Measurements from ENCODE around the gene PSMD13. TPM values are rescaled to one million over a fixed set of nuclear protein-coding genes. Genes with fewer than 3 reads are reported as not detected.
"Not testable (repeated sequence)": the region's sequence is repeated elsewhere in the genome, so short reads cannot be mapped to it uniquely, and the experiment has no call there.

PSMD13 gene
- total RNA-seq, 1 donor from 2014 or later, result 78.5 TPM

DNA sequence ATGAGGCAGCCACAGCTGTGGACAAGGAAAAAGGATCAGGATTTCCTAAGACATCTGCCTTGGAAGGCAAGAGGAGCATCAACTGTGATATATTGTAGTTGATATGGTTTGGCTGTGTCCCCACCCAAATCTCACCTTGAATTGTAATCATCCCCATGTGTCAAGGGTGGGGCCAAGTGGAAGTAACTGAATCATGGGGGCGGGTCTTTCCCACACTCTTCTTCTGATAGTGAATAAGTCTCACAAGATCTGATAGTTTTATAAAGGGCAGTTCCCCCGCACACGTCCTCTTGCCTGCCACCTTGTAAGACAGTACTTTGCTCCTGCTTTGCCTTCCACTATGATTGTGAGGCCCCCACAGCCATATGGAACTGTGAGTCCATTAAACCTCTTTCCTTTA is 19.1 kb upstream of the PSMD13 start:
- DNase-seq (ENCODE audit: low spot score), result no peak

DNA sequence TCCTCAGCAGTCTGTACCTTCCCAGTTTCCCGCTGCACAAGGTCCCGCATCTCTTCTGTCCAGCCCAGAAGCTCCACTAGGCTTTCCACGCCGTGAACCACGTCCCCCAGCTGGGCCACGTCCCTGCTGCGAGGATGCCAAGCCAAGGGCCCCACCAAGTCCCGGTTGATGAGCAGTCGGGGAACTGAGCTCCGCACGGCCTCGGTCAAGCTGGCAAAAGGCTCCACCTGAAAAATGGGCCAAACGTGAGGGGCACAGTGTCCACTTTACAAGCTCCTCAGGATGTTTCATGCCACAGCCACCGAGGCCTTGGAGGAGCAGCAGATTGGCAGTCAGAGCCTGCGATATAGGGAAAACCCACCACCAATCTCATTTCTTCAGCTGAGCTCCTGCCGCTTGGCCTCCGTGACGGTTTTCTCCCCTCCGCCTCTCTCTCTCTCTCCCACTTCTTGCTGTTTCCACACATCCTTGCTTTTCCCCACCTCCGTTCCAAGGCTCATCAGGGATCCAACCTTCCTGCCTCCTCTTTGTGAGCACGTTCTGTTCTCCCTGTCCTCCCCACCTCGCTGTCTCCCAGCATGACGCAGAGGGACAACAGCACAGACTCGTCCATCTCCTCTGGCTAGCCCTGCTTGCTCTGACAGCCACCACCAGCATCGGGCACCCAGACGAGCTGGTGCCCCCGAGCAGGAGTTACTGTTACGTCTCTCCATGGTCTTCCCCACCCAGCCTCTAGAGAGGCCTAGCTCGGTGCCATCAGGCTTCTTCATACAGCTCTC is 17.8 kb upstream of the PSMD13 start:
- DNase-seq (ENCODE audit: low spot score), result no peak

DNA sequence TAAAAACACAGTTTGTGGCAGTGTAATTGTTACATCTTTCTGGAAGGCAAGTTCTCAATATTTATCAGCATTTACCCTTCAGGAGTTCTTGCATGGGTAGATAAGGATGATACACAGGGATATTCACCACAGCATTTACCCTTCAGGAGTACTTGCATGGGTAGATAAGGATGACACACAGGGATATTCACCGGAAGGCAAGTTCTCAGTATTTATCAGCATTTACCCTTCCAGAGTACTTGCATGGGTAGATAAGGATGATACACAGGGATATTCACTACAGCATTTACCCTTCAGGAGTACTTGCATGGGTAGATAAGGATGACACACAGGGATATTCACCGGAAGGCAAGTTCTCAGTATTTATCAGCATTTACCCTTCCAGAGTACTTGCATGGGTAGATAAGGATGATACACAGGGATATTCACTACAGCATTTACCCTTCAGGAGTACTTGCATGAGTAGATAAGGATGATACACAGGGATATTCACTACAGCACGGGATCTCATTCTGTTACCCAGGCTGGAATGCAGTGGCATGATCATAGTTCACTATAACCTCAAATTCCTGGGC is 16.0 kb upstream of the PSMD13 start:
- not testable (repeated sequence) for DNase-seq (ENCODE audit: low spot score)

DNA sequence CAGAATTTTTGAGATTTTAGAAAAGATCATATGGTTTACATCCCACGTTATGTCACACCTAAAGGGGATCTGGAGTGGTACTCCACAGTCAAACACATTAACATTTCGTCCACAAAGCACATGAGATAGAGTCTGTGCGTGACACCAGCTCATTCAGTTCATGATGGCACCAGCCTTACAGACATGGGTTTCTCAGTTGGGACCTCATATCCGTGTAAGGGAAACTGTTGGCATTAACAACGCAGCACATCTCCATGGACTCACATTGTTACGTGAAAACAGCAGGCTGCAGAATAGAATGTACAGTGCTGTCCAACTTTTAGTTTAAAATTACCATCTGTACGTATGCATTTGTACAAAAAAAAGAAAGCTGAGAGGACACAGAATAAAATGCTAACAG is 15.2 kb upstream of the PSMD13 start:
- DNase-seq (ENCODE audit: low spot score), result no peak

DNA sequence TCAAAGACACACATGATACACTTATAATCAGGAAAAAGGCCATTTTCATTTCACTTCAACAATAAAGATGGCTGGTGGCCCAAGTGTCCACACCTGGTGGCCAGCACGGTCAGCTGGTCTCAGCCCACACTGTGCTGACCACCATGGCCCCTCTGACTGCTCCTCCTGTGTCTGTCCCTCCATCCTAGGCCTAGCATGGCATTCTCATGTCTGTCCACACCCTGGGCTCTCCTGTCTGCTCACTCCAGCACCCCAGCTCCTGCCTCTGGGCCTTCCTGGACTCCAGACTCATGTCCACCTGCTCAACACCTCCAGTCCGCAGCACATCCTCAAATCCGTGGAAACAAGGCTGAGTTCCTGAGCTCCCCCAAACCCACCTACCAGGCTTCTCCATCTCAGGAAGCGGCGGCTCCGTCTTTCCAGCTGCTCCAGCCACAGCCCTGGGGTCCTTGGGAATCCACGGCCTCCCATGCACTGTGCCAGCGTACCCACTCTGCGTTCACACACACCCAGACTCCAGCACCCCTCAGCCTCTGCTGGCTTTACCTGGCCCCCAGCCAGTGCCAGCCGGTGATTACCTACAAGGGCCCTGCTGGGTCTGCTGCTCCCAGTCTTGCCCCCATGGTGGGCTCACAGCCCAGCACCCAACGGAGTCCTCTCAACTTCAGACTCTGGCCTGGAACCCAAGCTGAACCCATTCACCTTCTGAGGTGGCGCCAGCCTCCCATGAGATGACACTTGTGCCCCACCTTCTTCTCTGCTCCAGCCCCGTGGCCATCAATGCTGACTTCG is 14.6 kb upstream of the PSMD13 start:
- DNase-seq (ENCODE audit: low spot score), result no peak

DNA sequence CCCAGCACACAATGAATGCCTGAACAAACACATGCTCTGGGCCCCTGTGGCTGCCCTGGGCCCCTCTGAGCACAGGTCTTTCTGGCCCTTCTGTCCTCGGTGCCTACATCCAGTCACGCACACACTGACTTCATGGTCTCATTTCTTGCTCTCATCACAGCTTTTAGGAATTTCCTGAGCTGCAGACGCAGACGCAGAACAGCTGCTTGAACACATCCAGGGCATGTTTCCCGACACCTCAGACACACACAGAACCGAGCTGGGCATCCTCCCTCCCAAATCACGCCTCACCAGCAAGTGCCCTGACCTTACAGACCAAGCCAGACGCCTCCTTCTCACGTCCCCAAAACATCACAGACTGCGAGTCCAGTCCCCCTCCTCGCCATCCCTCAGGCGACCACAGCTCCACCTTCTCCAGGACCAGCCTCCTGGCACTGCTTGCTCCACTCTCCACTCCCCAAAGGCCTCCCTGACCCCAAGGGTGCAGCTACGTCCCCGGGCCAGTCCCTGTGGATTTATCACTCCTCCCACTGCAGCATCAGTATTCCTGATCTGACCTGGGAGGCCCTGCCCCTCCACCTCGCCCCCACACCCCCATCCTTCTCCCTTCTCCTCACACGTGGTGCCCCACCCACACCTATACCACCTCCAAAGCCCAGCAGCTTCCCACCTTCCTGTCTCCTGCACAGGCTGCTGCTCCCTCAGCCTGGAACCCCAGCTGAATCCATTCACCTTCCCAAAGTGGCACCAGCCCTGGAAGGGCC is 13.6 kb upstream of the PSMD13 start:
- DNase-seq (ENCODE audit: low spot score), result no peak

DNA sequence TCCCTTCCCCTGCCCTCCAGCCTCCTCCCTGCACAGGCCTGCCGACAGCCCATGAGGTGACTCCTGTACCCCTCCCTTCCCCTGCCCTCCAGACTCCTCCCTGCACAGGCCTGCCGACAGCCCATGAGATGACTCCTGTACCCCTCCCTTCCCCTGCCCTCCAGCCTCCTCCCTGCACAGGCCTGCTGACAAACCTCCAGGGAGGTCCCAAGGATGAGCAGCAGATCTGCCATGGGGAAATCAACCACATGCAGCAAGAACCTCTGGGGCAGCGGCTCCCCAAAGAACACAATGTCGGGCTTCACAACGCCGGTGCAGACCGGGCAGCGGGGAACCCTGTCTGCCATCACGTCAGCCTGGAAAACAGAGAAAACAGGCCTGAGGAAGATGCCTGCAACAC is 12.9 kb upstream of the PSMD13 start:
- DNase-seq (ENCODE audit: low spot score), result no peak

DNA sequence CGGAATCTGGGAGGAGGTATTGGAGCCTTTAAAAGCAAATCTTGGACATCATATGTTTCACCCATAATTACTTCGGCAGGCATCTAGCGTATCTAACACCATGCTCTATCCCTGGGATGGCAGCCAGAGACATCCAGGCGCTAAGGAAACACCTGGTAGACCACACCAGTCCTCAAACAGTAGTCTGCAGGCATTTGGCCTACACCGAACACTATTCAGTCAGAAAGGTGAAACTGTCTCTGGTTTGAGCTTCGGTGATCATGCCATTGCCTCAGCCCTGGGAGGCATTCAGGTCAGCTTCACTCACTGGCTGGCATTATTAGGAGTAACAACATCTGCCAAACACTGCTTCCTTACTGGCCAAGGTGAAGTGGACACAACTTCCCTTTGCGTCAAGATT is 12.4 kb upstream of the PSMD13 start:
- no peak for DNase-seq (ENCODE audit: low spot score)

DNA sequence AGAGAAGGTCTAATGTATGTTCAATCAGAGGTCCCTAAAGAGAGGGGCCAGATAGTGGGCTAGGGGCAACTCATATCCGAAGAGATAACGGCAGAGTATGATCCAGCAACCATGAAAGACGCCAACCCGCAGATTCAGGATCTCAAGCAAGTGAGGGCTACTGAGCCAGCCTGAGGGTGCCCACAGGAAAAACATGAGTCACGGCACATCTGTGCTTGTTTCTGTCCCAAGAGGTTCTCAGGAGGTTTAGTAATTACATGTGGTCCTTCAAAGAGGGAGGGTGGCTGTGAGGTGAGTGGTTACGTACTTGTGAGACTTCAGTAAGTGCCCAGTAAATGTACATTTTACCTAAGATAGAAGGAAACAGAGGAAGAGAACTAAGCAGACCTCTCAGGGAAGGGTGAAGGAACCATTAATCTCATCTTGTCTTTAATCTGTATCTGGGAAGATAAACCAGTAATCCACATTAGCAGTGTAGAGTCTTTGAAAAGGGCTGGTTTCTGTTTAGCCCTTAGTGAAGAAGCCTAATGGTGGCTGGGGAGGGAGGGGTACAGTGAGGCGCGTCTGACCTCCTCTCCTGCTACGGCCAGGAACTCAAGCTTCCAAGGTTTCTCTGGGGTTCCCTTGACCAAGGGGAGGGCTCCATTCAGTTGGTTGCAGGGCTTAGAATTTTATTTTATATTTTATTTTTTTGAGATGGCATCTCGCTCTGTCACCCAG is 10.9 kb upstream of the PSMD13 start:
- no peak for DNase-seq (ENCODE audit: low spot score)

DNA sequence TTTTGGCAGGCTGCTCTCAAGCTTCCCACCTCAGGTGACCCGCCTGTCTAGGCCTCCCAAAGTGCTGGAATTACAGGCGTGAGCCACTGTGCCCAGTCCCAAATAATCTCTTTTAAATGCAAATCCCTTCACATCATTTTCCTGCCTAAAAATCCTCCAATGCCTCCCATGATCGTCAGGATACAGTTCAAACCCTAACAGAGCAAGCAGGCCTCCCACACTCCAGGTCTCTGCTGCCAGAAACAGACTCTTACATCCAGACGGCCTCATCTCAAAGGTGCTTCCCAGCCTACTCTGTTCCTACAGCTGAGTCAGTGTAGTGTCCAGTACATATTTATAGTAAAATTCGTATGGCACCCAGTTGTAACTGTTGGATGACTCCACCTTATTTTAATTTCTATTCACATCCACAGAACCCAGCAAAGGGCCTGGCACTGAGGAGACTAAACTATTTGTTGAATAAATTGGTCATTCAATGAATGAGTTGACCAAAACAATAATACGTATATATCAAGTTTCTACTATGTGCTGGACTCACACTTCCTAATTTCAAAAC is 8.9 kb upstream of the PSMD13 start:
- no peak for DNase-seq (ENCODE audit: low spot score)

DNA sequence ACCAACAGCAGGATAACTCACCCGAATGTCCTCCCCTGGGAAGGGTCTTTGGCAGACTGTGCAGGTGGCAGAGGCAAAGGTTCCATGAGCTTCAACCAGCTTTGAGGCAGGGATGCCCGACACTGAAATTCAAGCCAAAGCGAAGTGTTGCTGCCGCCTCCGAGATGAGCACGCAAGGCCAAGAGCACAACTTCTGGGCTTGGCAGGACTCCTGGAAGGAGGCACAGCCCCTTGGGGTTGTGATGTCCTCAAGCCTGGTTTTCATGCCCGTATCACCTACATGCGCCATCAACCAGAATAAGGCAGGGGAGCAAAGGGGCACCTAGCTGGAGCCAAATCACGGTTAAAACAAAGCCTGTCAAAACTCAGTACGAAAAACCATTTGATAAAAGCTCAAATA is 6.3 kb upstream of the PSMD13 start:
- no peak for DNase-seq (ENCODE audit: low spot score)

DNA sequence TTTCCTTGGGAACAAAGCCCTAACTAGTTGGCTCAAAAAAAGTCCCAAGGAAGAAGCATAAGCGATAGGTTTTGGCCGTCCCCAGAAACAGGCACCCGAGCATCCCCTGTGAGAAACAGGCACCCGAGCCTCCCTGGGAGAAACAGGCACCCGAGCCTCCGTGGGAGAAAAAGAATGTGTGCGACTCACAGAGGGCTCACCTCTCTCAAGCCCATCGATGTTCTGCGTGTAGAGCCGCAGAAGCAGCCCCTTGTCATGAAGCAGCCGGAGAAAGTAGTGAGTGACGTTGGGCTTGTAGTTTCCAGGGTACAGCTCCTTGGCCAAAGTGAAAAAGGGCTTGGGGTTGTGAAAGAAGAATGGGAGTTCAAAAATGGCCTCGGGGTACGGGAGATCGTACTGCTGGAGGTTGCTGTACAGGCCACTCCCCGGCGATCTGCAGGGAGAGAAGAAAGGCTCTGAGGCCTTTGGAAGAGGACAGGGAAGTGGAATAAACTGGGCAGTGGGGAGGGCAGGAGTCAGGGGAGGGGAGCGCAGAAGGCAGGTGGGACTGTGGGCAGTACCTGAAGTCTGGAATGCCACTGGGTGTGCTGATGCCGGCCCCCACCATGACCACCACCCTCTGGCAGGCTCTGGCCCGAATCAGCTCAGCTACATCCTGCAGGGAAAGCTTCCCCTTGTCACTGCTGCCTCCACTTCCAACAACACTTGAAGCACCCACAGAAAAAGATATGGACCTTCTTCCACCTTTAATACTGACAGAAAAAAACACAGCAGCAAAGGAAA is 3.8 kb upstream of the PSMD13 start:
- DNase-seq (ENCODE audit: low spot score), result no peak

DNA sequence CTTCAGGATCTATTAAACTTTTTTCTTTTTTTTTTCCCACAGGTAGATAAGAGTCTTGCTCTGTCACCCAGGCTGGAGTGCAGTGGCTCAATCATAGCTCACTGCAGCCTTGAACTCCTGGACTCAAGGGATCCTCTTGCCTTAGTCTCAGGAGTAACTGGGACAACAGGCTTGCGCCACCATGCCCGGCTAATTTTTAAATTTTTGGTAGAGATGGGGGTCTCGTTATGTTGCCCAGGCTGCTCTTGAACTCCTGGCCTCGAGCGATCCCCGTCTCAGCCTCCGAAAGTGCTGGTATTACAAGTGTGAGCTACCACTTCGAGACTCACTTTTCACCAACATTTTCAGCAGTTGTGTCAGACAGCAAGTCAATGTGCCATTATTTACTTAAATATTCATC is 1.6 kb upstream of the PSMD13 start:
- DNase-seq (ENCODE audit: low spot score), result no peak

DNA sequence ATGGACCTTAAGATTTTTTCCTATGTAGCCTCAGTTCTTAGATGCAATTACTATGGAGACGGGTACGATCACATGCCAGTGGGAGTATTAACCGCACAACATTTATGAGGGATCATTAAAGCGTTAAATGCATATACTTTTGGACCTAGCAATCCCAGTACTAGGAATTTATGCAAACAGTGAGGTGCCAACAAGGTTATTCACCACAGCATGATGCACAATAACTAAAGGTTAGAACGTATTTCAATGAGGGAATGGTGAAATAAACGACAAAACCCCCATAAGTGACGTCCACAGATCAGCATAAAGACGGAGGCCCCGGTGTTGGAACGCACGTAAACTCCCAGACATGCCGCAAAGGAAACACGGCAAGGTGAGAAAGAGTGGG is 1.2 kb upstream of the PSMD13 start:
- no peak for DNase-seq (ENCODE audit: low spot score)

DNA sequence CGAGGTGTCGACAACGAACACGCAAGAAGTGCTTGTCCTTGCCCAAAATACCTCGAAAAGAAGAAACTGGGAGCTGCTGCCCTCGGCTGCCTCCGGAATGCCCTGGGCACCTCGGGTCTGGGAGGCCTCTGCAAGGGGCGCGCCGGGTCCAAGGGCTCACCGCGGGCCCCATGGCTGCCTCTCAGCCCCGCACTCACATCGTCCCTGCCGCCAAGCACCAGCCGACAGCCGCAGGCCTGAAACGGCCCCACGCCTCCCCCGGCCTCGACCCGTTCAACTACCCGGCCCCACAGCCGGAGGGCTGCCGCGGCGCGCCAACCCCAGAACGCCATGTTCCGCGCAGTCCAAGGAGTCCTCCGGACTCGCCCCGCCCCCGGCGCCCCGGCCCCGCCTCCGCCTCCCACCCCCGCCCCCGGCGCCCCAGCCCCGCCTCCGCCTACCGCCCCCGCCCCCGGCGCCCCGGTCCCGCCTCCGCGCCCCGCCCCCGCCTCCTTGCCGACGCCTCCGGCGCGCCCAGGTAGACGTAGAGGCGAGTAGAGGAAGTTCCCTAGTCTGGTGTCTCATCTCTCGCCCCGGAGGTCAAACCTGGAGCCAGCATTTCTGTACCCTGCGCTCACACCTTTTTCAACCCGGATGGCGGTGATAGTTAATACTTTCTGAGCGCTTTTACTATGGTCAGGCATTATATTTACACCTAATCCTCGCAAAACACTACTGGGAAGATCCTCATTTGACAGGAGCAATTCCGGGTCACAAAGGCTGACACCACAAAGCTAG is 591 bp upstream of the PSMD13 start, which contains the start of gene SIRT3:
SIRT3 (minus strand) TSS at position 346 of the 777 bp plus-strand sequence; CDS start at position 332, 14 bp downstream.
- peak; percentile 86 for DNase-seq (ENCODE audit: low spot score)

DNA sequence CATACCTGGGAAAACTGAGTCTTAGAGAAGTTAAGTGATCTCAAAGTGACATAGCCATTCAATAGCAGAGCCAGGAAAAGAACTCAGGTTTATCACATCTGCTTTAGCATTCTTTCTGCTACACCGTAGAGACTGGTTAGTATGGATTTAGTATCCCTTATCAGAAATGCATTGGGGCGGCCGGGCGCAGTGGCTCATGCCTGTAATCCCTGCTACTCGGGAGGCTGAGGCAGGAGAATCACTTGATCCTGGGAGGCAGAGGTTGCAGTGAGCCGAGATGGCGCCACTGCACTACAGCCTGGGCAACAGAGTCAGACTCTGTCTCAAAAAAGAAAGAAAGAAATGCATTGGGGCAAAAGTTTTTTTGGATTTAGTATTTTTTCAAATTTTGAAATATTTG is 1.6 kb downstream of the PSMD13 start:
- not testable (repeated sequence) for DNase-seq (ENCODE audit: low spot score)

DNA sequence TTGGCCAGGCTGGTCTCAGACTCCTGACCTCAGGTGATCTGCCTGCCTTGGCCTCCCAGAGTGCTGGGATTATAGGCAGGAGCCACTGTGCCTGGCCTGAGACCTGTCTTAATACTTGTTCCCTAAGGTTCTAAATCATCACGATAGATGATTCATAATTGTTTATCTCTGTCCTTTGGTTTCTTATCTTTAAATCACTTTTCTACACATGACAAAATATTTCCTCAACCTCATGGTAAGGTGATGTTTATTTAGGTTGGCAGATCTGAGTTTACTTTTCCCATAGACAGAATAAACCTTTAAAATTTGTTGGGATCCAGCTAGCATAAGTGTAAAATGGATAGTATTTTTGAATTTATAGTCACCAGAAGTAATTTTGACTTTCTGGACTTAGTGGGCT is 3.5 kb downstream of the PSMD13 start:
- no peak for DNase-seq (ENCODE audit: low spot score)

DNA sequence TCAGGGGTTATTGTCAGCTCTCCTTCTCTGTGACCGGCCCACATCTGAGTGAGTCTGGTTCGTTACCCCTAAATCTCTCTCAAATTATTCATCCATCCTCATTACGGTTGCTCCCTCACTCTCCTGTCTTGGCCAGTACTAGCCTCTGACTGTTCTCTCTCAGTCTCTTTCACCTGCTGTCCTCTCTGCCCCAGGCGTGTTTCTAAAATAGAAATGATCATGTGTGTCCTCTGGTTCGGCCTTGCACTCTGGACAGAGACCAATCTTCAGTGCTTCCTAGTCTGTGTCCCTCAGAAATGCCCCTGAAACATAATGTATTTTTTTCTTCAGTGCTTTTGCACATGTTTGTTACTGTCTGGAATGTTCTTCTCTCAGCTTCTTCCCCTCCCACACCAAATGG is 4.9 kb downstream of the PSMD13 start:
- no peak for DNase-seq (ENCODE audit: low spot score)

DNA sequence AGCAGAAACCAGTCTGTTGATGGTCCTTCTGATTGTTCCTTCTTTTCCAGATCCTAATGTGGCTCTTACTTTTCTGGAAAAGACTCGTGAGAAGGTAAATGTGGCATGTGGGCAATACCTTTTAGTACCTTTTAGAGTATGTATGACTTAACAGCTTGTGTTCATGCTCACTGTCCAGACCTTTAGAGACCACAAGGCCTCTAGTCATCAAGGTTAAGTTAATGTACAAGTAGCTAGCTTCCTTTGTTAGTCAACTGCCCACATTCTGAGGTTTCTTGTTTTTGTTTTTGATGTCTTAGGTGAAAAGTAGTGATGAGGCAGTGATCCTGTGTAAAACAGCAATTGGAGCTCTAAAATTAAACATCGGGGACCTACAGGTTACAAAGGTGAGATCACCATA is 7.6 kb downstream of the PSMD13 start:
- no peak for DNase-seq (ENCODE audit: low spot score)

DNA sequence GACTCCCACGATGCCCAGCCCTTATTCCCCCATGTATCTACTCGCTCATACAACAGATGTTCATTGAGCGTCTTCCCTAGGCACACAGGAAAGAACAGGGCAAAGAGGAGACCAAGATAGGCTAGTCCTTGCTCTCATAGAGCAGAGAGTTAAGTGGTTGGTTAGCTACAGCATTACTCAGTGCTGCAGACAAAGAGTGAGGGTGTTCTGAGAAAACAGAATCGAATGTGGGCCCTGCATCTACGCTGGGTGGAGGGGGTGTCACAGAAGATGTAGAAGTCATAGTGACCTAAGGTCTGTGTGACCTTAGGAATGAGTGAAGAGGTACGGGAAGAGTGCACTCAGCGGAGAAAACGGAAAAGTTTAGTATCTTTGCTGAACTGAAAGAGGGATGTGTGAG is 12.3 kb downstream of the PSMD13 start:
- no peak for DNase-seq (ENCODE audit: low spot score)

All from mucosa of gallbladder (tissue), 1 donor.